ENCODE measurements around the gene OTX2. TPM values are rescaled to one million over a fixed set of nuclear protein-coding genes. Genes with fewer than 3 reads are reported as not detected.

Gene OTX2
- total and polyA plus RNA-seq, 2 donors (not counting 1 experiment from before 2014, with no cell fraction given) = not detected

DNA sequence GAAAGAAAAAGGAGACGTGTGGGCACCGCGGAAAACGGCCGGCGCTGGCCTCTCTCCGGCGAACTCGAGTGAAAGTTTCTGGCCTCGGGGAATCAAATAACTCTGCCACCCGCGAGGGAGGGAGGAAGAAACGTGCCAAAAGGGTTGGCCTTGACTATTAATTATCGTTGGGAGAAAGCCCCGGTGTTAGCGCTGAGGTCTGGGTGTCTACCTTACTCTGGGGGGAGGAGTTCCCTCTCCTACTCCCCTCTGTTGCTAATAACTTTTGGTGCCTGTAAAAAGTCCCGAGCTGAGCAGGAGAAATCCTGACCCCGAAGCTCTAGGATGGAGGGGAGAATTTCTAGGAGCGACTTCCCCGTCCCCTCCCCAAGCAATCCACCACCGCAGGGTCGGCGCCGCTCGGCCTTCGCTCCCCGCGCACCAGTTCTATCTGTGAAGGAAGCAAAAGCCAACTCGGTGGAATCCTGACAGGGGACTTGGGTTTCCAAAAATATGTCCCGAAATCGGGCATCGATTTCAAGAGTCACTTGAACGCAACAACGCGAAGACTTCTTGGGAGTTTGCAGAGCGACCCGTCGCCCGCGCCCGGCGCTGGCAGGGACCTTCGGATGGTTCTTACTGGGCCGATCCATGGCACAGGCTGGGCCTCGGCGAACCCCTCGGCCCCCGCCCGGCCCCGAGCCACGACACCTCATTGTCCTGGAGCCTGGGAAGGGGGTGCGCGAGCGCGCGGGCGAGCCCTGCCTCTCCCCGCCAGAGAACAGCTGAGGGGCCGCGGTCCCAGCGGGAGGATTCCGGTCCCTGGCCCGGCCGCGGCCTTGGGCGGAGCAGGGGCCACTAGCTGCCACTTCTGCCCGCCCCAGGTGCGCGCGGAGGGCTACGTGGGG is 1.7 kb downstream of the OTX2 start:
- Histone ChIP-seq H3K79me2 (ENCODE audit: control insufficient read depth, insufficient read depth, low read length) (no peaks in the 10 kb centered on the region), H3K4me1 (ENCODE audit: control insufficient read depth, extremely low read depth, insufficient read depth, low read length) (no peaks in the 10 kb centered on the region), H3K4me2 (ENCODE audit: extremely low read depth, insufficient read depth, low read length) (no peak overlapping the region), H3K27ac (ENCODE audit: insufficient read depth, low read length) (no peak overlapping the region), H3K36me3 (ENCODE audit: control insufficient read depth, insufficient read depth, low read length) (no peaks in the 10 kb centered on the region), H3K9ac (ENCODE audit: insufficient read depth, low read length) (no peak overlapping the region), H3K9me3 (ENCODE audit: control insufficient read depth, insufficient read depth, low read depth, low read length) (no peaks in the 10 kb centered on the region), H4K20me1 (ENCODE audit: control insufficient read depth, extremely low read depth, insufficient read depth, low read length) (no peaks in the 10 kb centered on the region), H2AFZ (ENCODE audit: low read length) (no peak overlapping the region), H3K27me3 (ENCODE audit: control insufficient read depth, insufficient read depth, low read length) (peaks cover 60% of the 10 kb centered on the region), H3K4me3 (replicated peaks in 1 of 4; ENCODE audit: control extremely low read depth in 1 of 4, insufficient read depth in 1 of 4, low read depth in 3 of 4, low read length in 4 of 4) (no peak overlapping the region)
- no peak for DNase-seq (ENCODE audit: low read depth in 2 of 2)
- peak; percentile 61 for TF ChIP-seq EZH2 (IDR thresholded peaks at IDR 0.05; ENCODE audit: low read length, missing control alignments)
- TF ChIP-seq CTCF (conservative IDR thresholded peaks at IDR 0.05 in 1 of 2, IDR thresholded peaks at IDR 0.05 in 1 of 2; ENCODE audit: low read depth in 1 of 2, low read length in 2 of 2) = no peak

- Histone ChIP-seq H3K9me3 (ENCODE audit: control insufficient read depth, insufficient read depth, low read depth, low read length) (no peaks in the 10 kb centered on the region), H3K4me3 (replicated peaks in 1 of 4; ENCODE audit: control extremely low read depth in 1 of 4, insufficient read depth in 1 of 4, low read depth in 3 of 4, low read length in 4 of 4) (no peak overlapping the region), H3K79me2 (ENCODE audit: control insufficient read depth, insufficient read depth, low read length) (no peaks in the 10 kb centered on the region), H3K36me3 (ENCODE audit: control insufficient read depth, insufficient read depth, low read length) (no peaks in the 10 kb centered on the region), H3K27me3 (ENCODE audit: control insufficient read depth, insufficient read depth, low read length) (peaks cover 55% of the 10 kb centered on the region), H3K4me1 (ENCODE audit: control insufficient read depth, extremely low read depth, insufficient read depth, low read length) (no peaks in the 10 kb centered on the region), H4K20me1 (ENCODE audit: control insufficient read depth, extremely low read depth, insufficient read depth, low read length) (no peaks in the 10 kb centered on the region), H3K4me2 (ENCODE audit: extremely low read depth, insufficient read depth, low read length) (no peak overlapping the region), H3K9ac (ENCODE audit: insufficient read depth, low read length) (no peak overlapping the region), H2AFZ (ENCODE audit: low read length) (no peak overlapping the region), H3K27ac (ENCODE audit: insufficient read depth, low read length) (no peak overlapping the region)
- TF ChIP-seq EZH2 (IDR thresholded peaks at IDR 0.05; ENCODE audit: low read length, missing control alignments) = no peak
- TF ChIP-seq CTCF (conservative IDR thresholded peaks at IDR 0.05 in 1 of 2, IDR thresholded peaks at IDR 0.05 in 1 of 2; ENCODE audit: low read depth in 1 of 2, low read length in 2 of 2) = no peak
- no peak for DNase-seq (ENCODE audit: low read depth in 2 of 2)
These were observed 2.2 kb downstream of the OTX2 start for GRCh38 chr14:56808110-56808382.

- no peak overlapping the region for H3K4me2 ChIP-seq (ENCODE audit: extremely low read depth, insufficient read depth, low read length)
- no peaks in the 10 kb centered on the region for H3K36me3 ChIP-seq (ENCODE audit: control insufficient read depth, insufficient read depth, low read length)
- DNase-seq (ENCODE audit: low read depth in 2 of 2) = no peak
- no peaks in the 10 kb centered on the region for H3K9me3 ChIP-seq (ENCODE audit: control insufficient read depth, insufficient read depth, low read depth, low read length)
- H3K4me3 ChIP-seq (replicated peaks in 1 of 4; ENCODE audit: control extremely low read depth in 1 of 4, insufficient read depth in 1 of 4, low read depth in 3 of 4, low read length in 4 of 4) = no peak overlapping the region
- TF ChIP-seq CTCF (conservative IDR thresholded peaks at IDR 0.05 in 1 of 2, IDR thresholded peaks at IDR 0.05 in 1 of 2; ENCODE audit: low read depth in 1 of 2, low read length in 2 of 2) (no peak), EZH2 (IDR thresholded peaks at IDR 0.05; ENCODE audit: low read length, missing control alignments) (no peak)
- H3K9ac ChIP-seq (ENCODE audit: insufficient read depth, low read length) = no peak overlapping the region
- peaks cover 54% of the 10 kb centered on the region for H3K27me3 ChIP-seq (ENCODE audit: control insufficient read depth, insufficient read depth, low read length)
- no peak overlapping the region for H2AFZ ChIP-seq (ENCODE audit: low read length)
- no peaks in the 10 kb centered on the region for H3K79me2 ChIP-seq (ENCODE audit: control insufficient read depth, insufficient read depth, low read length)
- H4K20me1 ChIP-seq (ENCODE audit: control insufficient read depth, extremely low read depth, insufficient read depth, low read length) = no peaks in the 10 kb centered on the region
- no peaks in the 10 kb centered on the region for H3K4me1 ChIP-seq (ENCODE audit: control insufficient read depth, extremely low read depth, insufficient read depth, low read length)
- H3K27ac ChIP-seq (ENCODE audit: insufficient read depth, low read length) = no peak overlapping the region
These were observed 2.7 kb downstream of the OTX2 start for GRCh38 chr14:56807386-56808109.
